IPS DF 19.7 (cell line): ENCODE measurements around the gene NRAP.
"Not testable (repeated sequence)": the region's sequence is repeated elsewhere in the genome, so short reads cannot be mapped to it uniquely, and the experiment has no call there.

Experiments
- DNase-seq: peaks from one replicate; pipeline ENCODE4 v3.0.0-alpha.2; 2013; ENCODE audit warnings: low read depth, low spot score

The NRAP gene

GRCh38 chr10:113683300-113683699 lies 19.5 kb upstream of the NRAP start:
- DNase-seq = no peak

GRCh38 chr10:113681533-113682470 lies 18.0 kb upstream of the NRAP start:
- no peak for DNase-seq

- no peak for DNase-seq
These were observed 16.6 kb upstream of the NRAP start for GRCh38 chr10:113680190-113681111.

GRCh38 chr10:113679463-113680189 lies 15.8 kb upstream of the NRAP start, which contains the start of gene CASP7:
Gene CASP7 (plus strand): TSS chr10:113679912. CDS start chr10:113697494, 17,582 bp downstream.
- DNase-seq = peak; percentile 52

- DNase-seq = no peak
These were observed 2.9 kb upstream of the NRAP start for GRCh38 chr10:113666682-113667252.

GRCh38 chr10:113665806-113666354 lies 2.0 kb upstream of the NRAP start:
- no peak for DNase-seq

- no peak for DNase-seq
These were observed 1.5 kb upstream of the NRAP start for GRCh38 chr10:113665352-113665751.

GRCh38 chr10:113663142-113663541 lies 699 bp downstream of the NRAP start:
- no peak for DNase-seq

GRCh38 chr10:113661332-113661731 lies 2.5 kb downstream of the NRAP start:
- no peak for DNase-seq

GRCh38 chr10:113657544-113657943 lies 6.3 kb downstream of the NRAP start:
- DNase-seq = no peak

- DNase-seq = no peak
These were observed 6.9 kb downstream of the NRAP start for GRCh38 chr10:113656896-113657295.

GRCh38 chr10:113652456-113652855 lies 11.4 kb downstream of the NRAP start:
- not testable (repeated sequence) for DNase-seq

GRCh38 chr10:113651898-113652297 lies 11.9 kb downstream of the NRAP start:
- DNase-seq = no peak

- no peak for DNase-seq
These were observed 12.8 kb downstream of the NRAP start for GRCh38 chr10:113651021-113651420.

- no peak for DNase-seq
These were observed 13.7 kb downstream of the NRAP start for GRCh38 chr10:113650172-113650571.

- no peak for DNase-seq
These were observed 15.4 kb downstream of the NRAP start for GRCh38 chr10:113648478-113648877.

GRCh38 chr10:113647812-113648211 lies 16.0 kb downstream of the NRAP start:
- no peak for DNase-seq

GRCh38 chr10:113646336-113647201 lies 17.3 kb downstream of the NRAP start:
- no peak for DNase-seq

GRCh38 chr10:113644185-113645120 lies 19.4 kb downstream of the NRAP start:
- no peak for DNase-seq
